WTC11 (cell line): ENCODE measurements around the gene DNASE1L3. TPM values are rescaled to one million over a fixed set of nuclear protein-coding genes. Genes with fewer than 3 reads are reported as not detected.

Experiments
- ATAC-seq: fragments of 200-7000 bp; cut with Tn5 transposase; 2 replicates; pipeline ENCODE4 v1.10.0; 2021; ENCODE audit warnings: mild to moderate bottlenecking, moderate library complexity
- CTCF ChIA-PET: fragments of 300-600 bp; sonication (Branson Sonifier 250); formaldehyde crosslinking; loops from one replicate; lab custom pipeline; 2021; ENCODE audit warnings: antibody characterized with exemption; lab: Charles Lee
- POLR2A ChIA-PET: fragments of 350-600 bp; sonication (Branson Sonifier 250); formaldehyde crosslinking; loops from one replicate; lab custom pipeline; 2021; ENCODE audit warnings: antibody characterized with exemption; lab: Charles Lee
- DNase-seq: peaks from one replicate; pipeline ENCODE4 v3.0.0; 2021; ENCODE audit warnings: low spot score
- H3K27ac Mint-ChIP-seq: 2 replicates; pipeline ENCODE4 v1.8.0; 2021; ENCODE audit warnings: mixed read lengths
- H3K27me3 Mint-ChIP-seq: 2 replicates; pipeline ENCODE4 v1.8.0; 2021; ENCODE audit warnings: low read depth, mild to moderate bottlenecking, moderate library complexity, mixed read lengths
- H3K36me3 Mint-ChIP-seq: 2 replicates; pipeline ENCODE4 v1.8.0; 2021; ENCODE audit warnings: mixed read lengths
- H3K4me1 Mint-ChIP-seq: 2 replicates; pipeline ENCODE4 v1.8.0; 2022; ENCODE audit warnings: mixed read lengths
- H3K4me3 Mint-ChIP-seq: 2 replicates; pipeline ENCODE4 v1.8.0; 2021; ENCODE audit warnings: mild to moderate bottlenecking, moderate library complexity, mixed read lengths
- H3K9me3 Mint-ChIP-seq: 2 replicates; pipeline ENCODE4 v1.8.0; 2021; ENCODE audit warnings: mixed read lengths
- ATF2 ChIP-seq: sonication (generic); formaldehyde crosslinking; IDR thresholded peaks from 2 replicates; pipeline ENCODE4 v1.8.1; 2022; ENCODE audit warnings: low read depth, missing genetic modification reagents, borderline replicate concordance
- E2F1 ChIP-seq: sonication (generic); formaldehyde crosslinking; IDR thresholded peaks from 2 replicates; pipeline ENCODE4 v1.8.0; 2022; ENCODE audit warnings: mild to moderate bottlenecking, missing genetic modification reagents
- ESRRA ChIP-seq: sonication (generic); formaldehyde crosslinking; IDR thresholded peaks from 2 replicates; pipeline ENCODE4 v1.8.1; 2022; ENCODE audit warnings: mild to moderate bottlenecking, missing genetic modification reagents, borderline replicate concordance
- JUN ChIP-seq: sonication (generic); formaldehyde crosslinking; IDR thresholded peaks from 2 replicates; pipeline ENCODE4 v1.8.0; 2023; ENCODE audit warnings: mild to moderate bottlenecking, missing genetic modification reagents
- KAT7 ChIP-seq: sonication (generic); formaldehyde crosslinking; IDR thresholded peaks from 2 replicates; pipeline ENCODE4 v1.8.1; 2023; ENCODE audit warnings: missing genetic modification reagents, mild to moderate bottlenecking, borderline replicate concordance
- NFATC4 ChIP-seq: fragments of 250-450 bp; sonication (Bioruptor Pico); IDR thresholded peaks from 2 replicates; pipeline ENCODE4 v1.9.0; 2021; ENCODE audit warnings: mild to moderate bottlenecking
- SMAD4 ChIP-seq: sonication (generic); formaldehyde crosslinking; IDR thresholded peaks from 2 replicates; pipeline ENCODE4 v1.8.0; 2022; ENCODE audit warnings: mild to moderate bottlenecking, missing genetic modification reagents
- USF1 ChIP-seq: sonication (generic); formaldehyde crosslinking; IDR thresholded peaks from 2 replicates; pipeline ENCODE4 v1.8.0; 2022; ENCODE audit warnings: mild to moderate bottlenecking, missing genetic modification reagents
- ZNF138 ChIP-seq: sonication (generic); formaldehyde crosslinking; conservative IDR thresholded peaks from 2 replicates; pipeline ENCODE4 v1.8.1; 2022; ENCODE audit warnings: mild to moderate bottlenecking, moderate library complexity, missing genetic modification reagents
- ZNF219 ChIP-seq: sonication (generic); formaldehyde crosslinking; IDR thresholded peaks from 2 replicates; pipeline ENCODE4 v1.8.0; 2023; ENCODE audit warnings: missing genetic modification reagents, mild to moderate bottlenecking, borderline replicate concordance
- total RNA-seq: library from RNA; stranded (reverse); gene quantifications from 3 replicates; pipeline ENCODE4 v1.2.3, GENCODE V29; 2021
- TF ChIP-seq, protein P1 (sequence below): sonication (generic); formaldehyde crosslinking; conservative IDR thresholded peaks from 2 replicates; pipeline ENCODE4 v1.8.1; 2023; ENCODE audit warnings: mild to moderate bottlenecking, low read depth, missing genetic modification reagents, moderate library complexity
- TF ChIP-seq, protein P2 (sequence below): sonication (generic); formaldehyde crosslinking; IDR thresholded peaks from 2 replicates; pipeline ENCODE4 v1.8.0; 2023; ENCODE audit warnings: missing genetic modification reagents, mild to moderate bottlenecking, borderline replicate concordance
- TF ChIP-seq, protein P3 (sequence below): sonication (generic); formaldehyde crosslinking; IDR thresholded peaks from 2 replicates; pipeline ENCODE4 v1.8.1; 2023; ENCODE audit warnings: mild to moderate bottlenecking, moderate library complexity, missing genetic modification reagents

Gene DNASE1L3
- total RNA-seq, 1 experiment from 2014 or later: not detected

DNA sequence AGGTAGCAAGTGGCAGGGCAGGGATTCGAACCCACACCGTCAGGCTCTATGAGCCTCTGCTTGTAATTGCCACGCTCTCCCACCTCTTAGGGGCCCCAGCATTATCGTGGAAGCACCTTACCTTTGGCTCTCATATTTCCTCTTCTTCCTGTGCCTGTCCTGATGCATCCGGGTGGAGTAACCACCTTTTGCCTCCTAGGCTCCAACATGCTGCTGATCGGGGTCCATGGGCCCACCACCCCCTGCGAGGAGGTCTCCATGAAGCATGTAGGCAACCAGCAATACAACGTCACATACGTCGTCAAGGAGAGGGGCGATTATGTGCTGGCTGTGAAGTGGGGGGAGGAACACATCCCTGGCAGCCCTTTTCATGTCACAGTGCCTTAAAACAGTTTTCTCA, 40.4 kb downstream of the DNASE1L3 start:
- peaks cover 30% of the 10 kb centered on the region for H3K36me3 Mint-ChIP-seq
- POLR2A ChIA-PET: no interaction called here
- TF ChIP-seq, protein P1, sequence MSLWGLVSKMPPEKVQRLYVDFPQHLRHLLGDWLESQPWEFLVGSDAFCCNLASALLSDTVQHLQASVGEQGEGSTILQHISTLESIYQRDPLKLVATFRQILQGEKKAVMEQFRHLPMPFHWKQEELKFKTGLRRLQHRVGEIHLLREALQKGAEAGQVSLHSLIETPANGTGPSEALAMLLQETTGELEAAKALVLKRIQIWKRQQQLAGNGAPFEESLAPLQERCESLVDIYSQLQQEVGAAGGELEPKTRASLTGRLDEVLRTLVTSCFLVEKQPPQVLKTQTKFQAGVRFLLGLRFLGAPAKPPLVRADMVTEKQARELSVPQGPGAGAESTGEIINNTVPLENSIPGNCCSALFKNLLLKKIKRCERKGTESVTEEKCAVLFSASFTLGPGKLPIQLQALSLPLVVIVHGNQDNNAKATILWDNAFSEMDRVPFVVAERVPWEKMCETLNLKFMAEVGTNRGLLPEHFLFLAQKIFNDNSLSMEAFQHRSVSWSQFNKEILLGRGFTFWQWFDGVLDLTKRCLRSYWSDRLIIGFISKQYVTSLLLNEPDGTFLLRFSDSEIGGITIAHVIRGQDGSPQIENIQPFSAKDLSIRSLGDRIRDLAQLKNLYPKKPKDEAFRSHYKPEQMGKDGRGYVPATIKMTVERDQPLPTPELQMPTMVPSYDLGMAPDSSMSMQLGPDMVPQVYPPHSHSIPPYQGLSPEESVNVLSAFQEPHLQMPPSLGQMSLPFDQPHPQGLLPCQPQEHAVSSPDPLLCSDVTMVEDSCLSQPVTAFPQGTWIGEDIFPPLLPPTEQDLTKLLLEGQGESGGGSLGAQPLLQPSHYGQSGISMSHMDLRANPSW (CRISPR knock-in tag): no peak
- TF ChIP-seq SMAD4 (CRISPR knock-in tag) (no peak), NFATC4 (CRISPR knock-in tag) (no peak), ESRRA (CRISPR knock-in tag) (no peak), ZNF219 (CRISPR knock-in tag) (no peak), KAT7 (CRISPR knock-in tag) (no peak), USF1 (CRISPR knock-in tag) (no peak), ATF2 (CRISPR knock-in tag) (no peak), ZNF138 (CRISPR knock-in tag) (no peak), E2F1 (no peak), JUN (CRISPR knock-in tag) (no peak)
- TF ChIP-seq, protein P2, sequence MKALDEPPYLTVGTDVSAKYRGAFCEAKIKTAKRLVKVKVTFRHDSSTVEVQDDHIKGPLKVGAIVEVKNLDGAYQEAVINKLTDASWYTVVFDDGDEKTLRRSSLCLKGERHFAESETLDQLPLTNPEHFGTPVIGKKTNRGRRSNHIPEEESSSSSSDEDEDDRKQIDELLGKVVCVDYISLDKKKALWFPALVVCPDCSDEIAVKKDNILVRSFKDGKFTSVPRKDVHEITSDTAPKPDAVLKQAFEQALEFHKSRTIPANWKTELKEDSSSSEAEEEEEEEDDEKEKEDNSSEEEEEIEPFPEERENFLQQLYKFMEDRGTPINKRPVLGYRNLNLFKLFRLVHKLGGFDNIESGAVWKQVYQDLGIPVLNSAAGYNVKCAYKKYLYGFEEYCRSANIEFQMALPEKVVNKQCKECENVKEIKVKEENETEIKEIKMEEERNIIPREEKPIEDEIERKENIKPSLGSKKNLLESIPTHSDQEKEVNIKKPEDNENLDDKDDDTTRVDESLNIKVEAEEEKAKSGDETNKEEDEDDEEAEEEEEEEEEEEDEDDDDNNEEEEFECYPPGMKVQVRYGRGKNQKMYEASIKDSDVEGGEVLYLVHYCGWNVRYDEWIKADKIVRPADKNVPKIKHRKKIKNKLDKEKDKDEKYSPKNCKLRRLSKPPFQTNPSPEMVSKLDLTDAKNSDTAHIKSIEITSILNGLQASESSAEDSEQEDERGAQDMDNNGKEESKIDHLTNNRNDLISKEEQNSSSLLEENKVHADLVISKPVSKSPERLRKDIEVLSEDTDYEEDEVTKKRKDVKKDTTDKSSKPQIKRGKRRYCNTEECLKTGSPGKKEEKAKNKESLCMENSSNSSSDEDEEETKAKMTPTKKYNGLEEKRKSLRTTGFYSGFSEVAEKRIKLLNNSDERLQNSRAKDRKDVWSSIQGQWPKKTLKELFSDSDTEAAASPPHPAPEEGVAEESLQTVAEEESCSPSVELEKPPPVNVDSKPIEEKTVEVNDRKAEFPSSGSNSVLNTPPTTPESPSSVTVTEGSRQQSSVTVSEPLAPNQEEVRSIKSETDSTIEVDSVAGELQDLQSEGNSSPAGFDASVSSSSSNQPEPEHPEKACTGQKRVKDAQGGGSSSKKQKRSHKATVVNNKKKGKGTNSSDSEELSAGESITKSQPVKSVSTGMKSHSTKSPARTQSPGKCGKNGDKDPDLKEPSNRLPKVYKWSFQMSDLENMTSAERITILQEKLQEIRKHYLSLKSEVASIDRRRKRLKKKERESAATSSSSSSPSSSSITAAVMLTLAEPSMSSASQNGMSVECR (CRISPR knock-in tag): no peak
- TF ChIP-seq, protein P3, sequence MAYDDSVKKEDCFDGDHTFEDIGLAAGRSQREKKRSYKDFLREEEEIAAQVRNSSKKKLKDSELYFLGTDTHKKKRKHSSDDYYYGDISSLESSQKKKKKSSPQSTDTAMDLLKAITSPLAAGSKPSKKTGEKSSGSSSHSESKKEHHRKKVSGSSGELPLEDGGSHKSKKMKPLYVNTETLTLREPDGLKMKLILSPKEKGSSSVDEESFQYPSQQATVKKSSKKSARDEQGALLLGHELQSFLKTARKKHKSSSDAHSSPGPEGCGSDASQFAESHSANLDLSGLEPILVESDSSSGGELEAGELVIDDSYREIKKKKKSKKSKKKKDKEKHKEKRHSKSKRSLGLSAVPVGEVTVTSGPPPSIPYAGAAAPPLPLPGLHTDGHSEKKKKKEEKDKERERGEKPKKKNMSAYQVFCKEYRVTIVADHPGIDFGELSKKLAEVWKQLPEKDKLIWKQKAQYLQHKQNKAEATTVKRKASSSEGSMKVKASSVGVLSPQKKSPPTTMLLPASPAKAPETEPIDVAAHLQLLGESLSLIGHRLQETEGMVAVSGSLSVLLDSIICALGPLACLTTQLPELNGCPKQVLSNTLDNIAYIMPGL (CRISPR knock-in tag): no peak
- TF ChIP-seq, all 79 proteins: peak for 0
- Mint-ChIP-seq H3K4me1 (peaks cover 28% of the 10 kb centered on the region), H3K27me3 (no peaks in the 10 kb centered on the region), H3K9me3 (no peaks in the 10 kb centered on the region), H3K27ac (no peak overlapping the region), H3K4me3 (no peak overlapping the region)
- DNase-seq: no peak
- CTCF ChIA-PET: no interaction called here
- ATAC-seq: no peak
